T-helper 17 cell (primary cell): Measurements from ENCODE around the gene POLN. TPM values are rescaled to one million over a fixed set of nuclear protein-coding genes. Genes with fewer than 3 reads are reported as not detected.
"Not testable (repeated sequence)": the region's sequence is repeated elsewhere in the genome, so short reads cannot be mapped to it uniquely, and the experiment has no call there.

Experiments used
- ATAC-seq: fragments of 150-1000 bp; cut with Tn5 transposase; 2 replicates; pipeline ENCODE4 v1.10.0; 2021; ENCODE audit warnings: mild to moderate bottlenecking, moderate library complexity
- DNase-seq, 3 donors: peaks; one replicate each; pipeline versions ENCODE4 v3.0.0 to v3.0.0-alpha.2; 2020 to 2021
- H3K9me3 ChIP-seq: one replicate; pipeline ENCODE4 v1.7.0; 2013; ENCODE audit warnings: low read length, mild to moderate bottlenecking; ENCODE audit not compliant: control insufficient read depth, poor library complexity, severe bottlenecking
- H3K27ac Mint-ChIP-seq: one replicate; pipeline ENCODE4 v1.8.0; 2022; ENCODE audit warnings: mild to moderate bottlenecking, moderate library complexity, mixed read lengths
- H3K27me3 Mint-ChIP-seq: one replicate; pipeline ENCODE4 v1.8.0; 2022; ENCODE audit warnings: mixed read lengths
- H3K36me3 Mint-ChIP-seq: one replicate; pipeline ENCODE4 v1.8.0; 2022; ENCODE audit warnings: low read depth, mixed read lengths
- H3K4me1 Mint-ChIP-seq: one replicate; pipeline ENCODE4 v1.8.0; 2022; ENCODE audit warnings: mild to moderate bottlenecking, mixed read lengths
- H3K4me3 Mint-ChIP-seq: one replicate; pipeline ENCODE4 v1.8.0; 2022; ENCODE audit warnings: mild to moderate bottlenecking, moderate library complexity, mixed read lengths
- total RNA-seq, 4 donors: library from RNA in 2 of 4; stranded (reverse) in 2 of 4; gene quantifications; one replicate each; pipeline ENCODE4 v1.2.3 and lab custom pipeline; 2022 to 2026

POLN gene
- total RNA-seq, 2 donors from 2014 or later, result 2.8 to 3.9 TPM

DNA sequence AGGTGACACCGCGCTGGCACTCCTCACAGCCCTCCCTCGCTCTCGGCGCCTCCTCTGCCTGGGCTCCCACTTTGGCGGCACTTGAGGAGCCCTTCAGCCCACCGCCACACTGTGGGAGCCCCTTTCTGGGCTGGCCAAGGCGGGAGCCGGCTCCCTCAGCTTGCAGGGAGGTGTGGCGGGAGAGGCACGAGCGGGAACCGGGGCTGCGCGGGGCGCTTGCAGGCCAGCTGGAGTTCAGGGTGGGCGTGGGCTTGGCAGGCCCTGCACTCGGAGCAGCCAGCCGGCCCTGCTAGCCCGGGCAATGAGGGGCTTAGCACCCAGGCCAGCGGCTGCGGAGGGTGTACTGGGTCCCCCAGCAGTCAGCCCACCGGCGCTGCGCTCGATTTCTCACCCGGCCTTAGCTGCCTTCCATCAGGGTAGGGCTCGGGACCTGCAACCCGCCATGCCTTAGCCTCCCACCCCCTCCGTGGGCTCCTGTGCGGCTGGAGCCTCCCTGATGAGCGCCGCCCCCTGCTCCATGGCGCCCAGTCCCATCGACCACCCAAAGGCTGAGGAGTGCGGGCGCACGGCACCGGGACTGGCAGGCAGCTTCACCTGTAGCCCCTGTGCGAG lies 80.7 kb downstream of the POLN start:
- H3K4me1 Mint-ChIP-seq, DNase-seq, H3K9me3 ChIP-seq, ATAC-seq, H3K4me3 Mint-ChIP-seq, H3K36me3 Mint-ChIP-seq, H3K27ac Mint-ChIP-seq, H3K27me3 Mint-ChIP-seq: not testable (repeated sequence)

GRCh38 chr4:2159931-2160330 lies 82.0 kb downstream of the POLN start:
- peaks cover 2% of the 10 kb centered on the region for H3K4me1 Mint-ChIP-seq
- no peak overlapping the region for H3K27ac Mint-ChIP-seq
- H3K9me3 ChIP-seq, result no peaks in the 10 kb centered on the region
- H3K36me3 Mint-ChIP-seq, result no peaks in the 10 kb centered on the region
- ATAC-seq (no peak), DNase-seq (no peak)
- no peaks in the 10 kb centered on the region for H3K27me3 Mint-ChIP-seq
- H3K4me3 Mint-ChIP-seq, result no peak overlapping the region

DNA sequence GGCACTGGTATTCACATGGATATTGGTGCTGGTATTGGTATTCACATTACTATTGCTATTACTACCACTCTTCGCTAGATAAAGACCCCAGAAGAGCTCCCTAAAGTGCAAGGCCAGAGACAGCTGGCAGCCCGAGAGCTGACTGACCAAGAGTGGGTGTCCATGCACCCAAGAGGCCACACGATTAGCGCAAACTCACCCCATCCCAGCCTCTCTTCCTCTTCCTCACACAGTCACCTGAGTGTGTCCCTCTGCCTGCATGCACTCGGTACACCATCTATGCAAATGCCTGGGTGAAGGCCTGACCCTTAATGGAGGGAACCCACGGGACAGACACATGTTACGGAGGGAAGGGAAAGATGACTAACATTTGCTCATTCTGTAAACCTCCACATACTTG lies 86.7 kb downstream of the POLN start:
- no peaks in the 10 kb centered on the region for H3K27me3 Mint-ChIP-seq
- DNase-seq (no peak), ATAC-seq (no peak)
- H3K9me3 ChIP-seq, result no peaks in the 10 kb centered on the region
- H3K4me1 Mint-ChIP-seq, result no peaks in the 10 kb centered on the region
- H3K4me3 Mint-ChIP-seq, result no peak overlapping the region
- H3K36me3 Mint-ChIP-seq, result peaks cover 4% of the 10 kb centered on the region
- H3K27ac Mint-ChIP-seq, result no peak overlapping the region

DNA sequence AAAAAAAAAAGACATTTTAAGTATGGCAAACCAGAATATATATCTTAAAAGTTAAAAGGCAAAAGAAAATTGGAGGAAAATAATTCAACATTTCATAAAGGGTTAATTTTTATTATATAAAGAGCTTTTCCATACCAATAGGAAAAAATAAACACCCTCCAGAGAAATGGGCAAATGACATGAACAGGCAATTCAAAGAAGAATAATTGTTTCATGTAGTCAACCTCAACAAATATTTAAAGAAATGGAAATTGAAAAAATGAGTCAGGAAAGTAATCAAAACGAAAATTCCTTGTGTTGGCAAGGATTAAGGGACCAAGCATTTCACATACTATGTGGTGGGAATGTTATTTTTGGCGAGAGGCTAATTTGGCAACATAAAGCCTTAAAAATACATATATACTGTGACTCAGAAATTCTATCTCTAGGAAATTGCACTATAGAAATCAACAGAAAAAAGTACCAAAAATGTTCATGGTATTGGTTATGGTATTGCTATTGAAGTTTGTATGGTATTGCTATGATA lies 87.6 kb downstream of the POLN start:
- Mint-ChIP-seq H3K4me3 (no peak overlapping the region), H3K36me3 (peaks cover 4% of the 10 kb centered on the region), H3K27ac (no peak overlapping the region), H3K27me3 (no peaks in the 10 kb centered on the region), H3K4me1 (no peaks in the 10 kb centered on the region)
- DNase-seq, result no peak
- no peaks in the 10 kb centered on the region for H3K9me3 ChIP-seq
- no peak for ATAC-seq

DNA sequence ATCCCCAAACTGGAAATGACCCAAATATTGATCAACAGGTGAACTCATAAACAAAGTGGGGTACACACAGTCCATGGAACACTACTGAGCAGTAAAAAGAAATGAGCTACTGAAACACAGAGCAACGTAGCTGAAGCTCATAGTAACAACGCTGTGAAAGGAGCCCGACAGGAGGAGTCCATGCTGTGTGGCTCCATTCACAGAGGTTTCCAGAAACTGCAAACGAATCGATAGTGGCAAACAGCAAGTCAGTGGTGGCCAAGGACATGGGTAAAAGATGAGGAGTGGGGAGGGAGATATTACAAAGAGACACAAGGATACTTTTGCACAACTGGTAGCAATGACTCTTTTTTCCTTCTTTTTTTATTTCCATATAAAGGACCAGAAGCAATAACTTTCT lies 90.4 kb downstream of the POLN start:
- Mint-ChIP-seq H3K27ac (no peak overlapping the region), H3K4me1 (no peaks in the 10 kb centered on the region), H3K4me3 (no peak overlapping the region), H3K36me3 (peaks cover 5% of the 10 kb centered on the region), H3K27me3 (no peaks in the 10 kb centered on the region)
- ATAC-seq (no peak), DNase-seq (no peak)
- no peaks in the 10 kb centered on the region for H3K9me3 ChIP-seq

DNA sequence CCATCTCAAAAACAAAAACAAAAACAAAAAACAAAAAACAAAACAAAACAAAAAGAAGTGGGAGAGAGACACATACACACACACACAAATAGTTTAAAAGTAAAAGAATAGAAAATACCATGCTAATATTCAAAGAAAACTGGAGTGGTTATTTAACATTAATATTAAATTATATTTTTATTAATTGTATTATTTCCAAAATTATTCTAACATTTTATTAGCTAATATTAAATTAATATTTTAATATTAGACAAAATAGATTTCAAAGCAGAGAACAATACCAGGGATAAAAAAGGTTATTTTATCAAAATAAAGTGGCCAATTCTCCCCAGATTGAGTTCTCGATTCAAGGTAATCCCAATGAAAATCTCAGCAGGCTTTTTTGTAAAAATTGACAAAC lies 91.8 kb downstream of the POLN start:
- Mint-ChIP-seq H3K27ac (no peak overlapping the region), H3K4me1 (no peaks in the 10 kb centered on the region), H3K36me3 (peaks cover 6% of the 10 kb centered on the region), H3K4me3 (no peak overlapping the region), H3K27me3 (no peaks in the 10 kb centered on the region)
- no peaks in the 10 kb centered on the region for H3K9me3 ChIP-seq
- DNase-seq (no peak), ATAC-seq (no peak)

DNA sequence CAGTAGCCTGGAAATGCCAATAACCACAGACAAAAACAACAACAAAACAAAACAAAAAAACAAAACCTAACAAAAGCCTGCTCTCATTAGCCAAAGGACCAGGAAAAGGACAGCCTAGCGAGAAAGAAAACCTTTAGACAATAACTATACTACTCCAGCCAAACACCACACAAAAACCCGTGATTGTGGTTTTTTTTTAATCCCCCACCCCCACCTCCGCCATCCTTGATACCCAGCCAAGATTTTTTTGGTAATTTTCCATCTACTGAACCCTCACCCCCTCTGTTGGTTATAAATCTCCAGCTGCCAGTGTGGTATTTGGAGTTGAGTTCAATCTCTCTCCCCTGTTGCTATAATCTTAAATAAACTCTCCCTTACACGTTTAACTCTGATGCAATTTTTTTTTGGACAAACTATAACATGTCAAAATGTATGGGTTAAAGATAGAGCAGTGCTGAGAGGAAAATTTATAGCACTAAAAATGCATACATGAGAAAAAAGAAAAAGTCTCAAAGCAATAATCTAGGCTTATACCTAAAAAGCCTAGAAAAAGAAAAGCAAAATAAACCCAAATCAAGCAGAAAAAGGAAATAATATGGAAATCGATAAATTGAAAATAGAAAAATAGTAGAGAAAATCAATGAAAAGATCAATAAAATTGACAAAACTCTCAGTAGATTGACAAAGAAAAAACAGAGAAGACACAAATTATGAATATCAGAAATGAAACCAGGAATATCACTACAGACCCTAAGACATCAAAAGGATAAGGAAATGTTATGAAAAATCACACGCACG lies 99.1 kb downstream of the POLN start:
- no peak overlapping the region for H3K4me3 Mint-ChIP-seq
- H3K27ac Mint-ChIP-seq, result peak overlapping the region; percentile 24

GRCh38 chr4:2141762-2142451 lies 100.0 kb downstream of the POLN start:
- peaks cover 12% of the 10 kb centered on the region for H3K27me3 Mint-ChIP-seq
- H3K4me3 Mint-ChIP-seq, result no peak overlapping the region
- H3K36me3 Mint-ChIP-seq, result peaks cover 2% of the 10 kb centered on the region
- H3K4me1 Mint-ChIP-seq, result peaks cover 14% of the 10 kb centered on the region
- H3K27ac Mint-ChIP-seq, result peak overlapping the region; percentile 24
- H3K9me3 ChIP-seq, result no peaks in the 10 kb centered on the region
- no peak for DNase-seq
- no peak for ATAC-seq

More for the DNA sequence above, 99.1 kb downstream of the POLN start:
- ATAC-seq (no peak), DNase-seq (no peak)
- no peaks in the 10 kb centered on the region for H3K9me3 ChIP-seq
- Mint-ChIP-seq H3K36me3 (peaks cover 2% of the 10 kb centered on the region), H3K27me3 (peaks cover 12% of the 10 kb centered on the region), H3K4me1 (peaks cover 14% of the 10 kb centered on the region)

GRCh38 chr4:2141022-2141761 lies 100.7 kb downstream of the POLN start:
- H3K4me3 Mint-ChIP-seq, result no peak overlapping the region

DNA sequence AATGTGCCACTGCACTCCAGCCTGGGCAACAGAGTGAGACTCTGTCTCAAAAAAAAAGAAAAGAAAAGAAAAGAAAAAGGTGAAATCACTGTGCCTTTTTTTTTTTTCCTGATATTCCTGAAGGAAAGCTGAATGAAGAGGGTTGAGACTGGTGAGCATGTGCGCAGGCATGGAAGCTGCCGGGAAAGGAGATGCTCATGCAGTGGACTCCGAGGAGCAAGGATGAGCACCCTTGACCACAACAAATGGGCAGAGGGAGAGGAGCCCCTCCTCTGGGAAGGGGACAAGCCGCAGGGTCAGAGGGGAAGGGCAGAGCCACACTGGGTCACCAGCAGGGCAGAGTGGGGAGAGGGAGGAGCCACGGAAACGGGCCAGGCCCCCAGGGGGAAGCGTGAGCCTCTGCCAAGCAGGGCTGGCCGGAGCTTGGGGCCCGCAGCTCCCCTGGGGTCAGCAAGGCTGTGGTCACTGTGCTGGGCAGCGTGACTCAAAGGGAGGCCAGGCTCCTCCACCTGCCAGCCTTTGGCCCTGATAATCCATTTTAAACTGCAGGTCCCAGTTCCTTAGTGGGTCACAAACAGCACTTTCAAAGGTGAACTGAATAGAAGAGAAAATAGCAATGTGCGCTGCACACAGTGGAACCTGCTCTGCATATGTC lies 102.9 kb downstream of the POLN start:
- H3K9me3 ChIP-seq, result no peaks in the 10 kb centered on the region
- Mint-ChIP-seq H3K36me3 (no peaks in the 10 kb centered on the region), H3K27ac (no peak overlapping the region), H3K4me3 (no peak overlapping the region), H3K4me1 (peaks cover 24% of the 10 kb centered on the region), H3K27me3 (peaks cover 12% of the 10 kb centered on the region)
- DNase-seq (no peak), ATAC-seq (no peak)

More at GRCh38 chr4:2141022-2141761, 100.7 kb downstream of the POLN start:
- DNase-seq, result no peak
- H3K4me1 Mint-ChIP-seq, result peaks cover 14% of the 10 kb centered on the region
- no peak for ATAC-seq
- H3K9me3 ChIP-seq, result no peaks in the 10 kb centered on the region
- no peak overlapping the region for H3K27ac Mint-ChIP-seq
- peaks cover 12% of the 10 kb centered on the region for H3K27me3 Mint-ChIP-seq
- no peaks in the 10 kb centered on the region for H3K36me3 Mint-ChIP-seq

- ATAC-seq, result no peak
- no peak overlapping the region for H3K27ac Mint-ChIP-seq
Measured at GRCh38 chr4:2136726-2137125, 105.2 kb downstream of the POLN start.

DNA sequence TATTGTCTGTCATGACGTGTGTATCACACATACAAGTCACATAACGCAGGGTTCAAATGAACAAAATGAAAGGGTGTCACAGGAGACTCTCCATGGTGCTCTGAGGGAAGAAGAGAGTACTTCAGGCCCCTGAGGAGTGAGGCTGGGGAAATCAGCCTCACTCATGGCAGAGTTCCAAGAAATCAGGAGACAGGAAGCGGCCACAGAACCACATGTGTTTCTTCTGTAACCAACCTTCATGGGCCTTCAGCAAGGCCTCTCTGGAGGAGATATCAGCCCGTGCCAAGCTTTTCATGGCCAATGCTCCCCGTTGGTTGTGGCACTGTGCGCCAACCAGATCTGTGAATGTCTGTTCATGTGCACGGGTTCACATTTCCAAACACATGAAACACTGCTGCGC lies 106.8 kb downstream of the POLN start:
- peaks cover 10% of the 10 kb centered on the region for H3K4me1 Mint-ChIP-seq
- no peaks in the 10 kb centered on the region for H3K9me3 ChIP-seq
- no peaks in the 10 kb centered on the region for H3K36me3 Mint-ChIP-seq
- DNase-seq, result no peak
- peak; percentile 23 for ATAC-seq
- peak overlapping the region; percentile 32 for H3K27ac Mint-ChIP-seq
- no peak overlapping the region for H3K4me3 Mint-ChIP-seq
- H3K27me3 Mint-ChIP-seq, result no peaks in the 10 kb centered on the region

More at GRCh38 chr4:2136726-2137125, 105.2 kb downstream of the POLN start:
- no peak overlapping the region for H3K4me3 Mint-ChIP-seq
- H3K9me3 ChIP-seq, result no peaks in the 10 kb centered on the region
- DNase-seq, result no peak
- no peaks in the 10 kb centered on the region for H3K27me3 Mint-ChIP-seq
- no peaks in the 10 kb centered on the region for H3K36me3 Mint-ChIP-seq
- peaks cover 12% of the 10 kb centered on the region for H3K4me1 Mint-ChIP-seq
